H9 (cell line): ENCODE data around the gene PARP8. TPM values are rescaled to one million over a fixed set of nuclear protein-coding genes. Genes with fewer than 3 reads are reported as not detected.

Source experiments
- DNase-seq: peaks from one replicate; pipeline ENCODE4 v3.0.0-alpha.2; 2017
- H2AFZ ChIP-seq: one replicate; pipeline ENCODE4 v1.6.1; 2013; ENCODE audit warnings: mild to moderate bottlenecking, low read length, control low read depth, moderate library complexity
- H2AK5ac ChIP-seq: 2 replicates; pipeline ENCODE4 v1.6.1; 2013; ENCODE audit warnings: low read length, control low read depth, mixed read lengths; ENCODE audit not compliant: insufficient read length
- H2BK120ac ChIP-seq: one replicate; pipeline ENCODE4 v1.6.1; 2013; ENCODE audit warnings: low read depth, mild to moderate bottlenecking, low read length, control low read depth, inconsistent platforms; ENCODE audit not compliant: poor library complexity, severe bottlenecking
- H2BK12ac ChIP-seq: 2 replicates; pipeline ENCODE4 v1.6.1; 2013; ENCODE audit warnings: low read length, control low read depth, mixed read lengths, low read depth; ENCODE audit not compliant: insufficient read length
- H2BK15ac ChIP-seq: 2 replicates; pipeline ENCODE4 v1.6.1; 2013; ENCODE audit warnings: low read depth, low read length, control low read depth
- H2BK20ac ChIP-seq: one replicate; pipeline ENCODE4 v1.6.1; 2013; ENCODE audit warnings: low read depth, mild to moderate bottlenecking, low read length, control low read depth, inconsistent platforms; ENCODE audit not compliant: poor library complexity, severe bottlenecking
- H2BK5ac ChIP-seq: 2 replicates; pipeline ENCODE4 v1.6.1; 2013; ENCODE audit warnings: low read length, control low read depth, mixed read lengths; ENCODE audit not compliant: insufficient read length
- H3K14ac ChIP-seq: 2 replicates; pipeline ENCODE4 v1.6.1; 2013; ENCODE audit warnings: low read length, control low read depth; ENCODE audit not compliant: insufficient read depth
- H3K18ac ChIP-seq: 2 replicates; pipeline ENCODE4 v1.6.1; 2013; ENCODE audit warnings: low read depth, mild to moderate bottlenecking, mixed read lengths, low read length, control low read depth; ENCODE audit not compliant: insufficient read length
- H3K23ac ChIP-seq: 2 replicates; pipeline ENCODE4 v1.6.1; 2013; ENCODE audit warnings: low read length, control low read depth, mixed read lengths, low read depth; ENCODE audit not compliant: insufficient read length
- H3K23me2 ChIP-seq: 2 replicates; pipeline ENCODE4 v1.6.1; 2013; ENCODE audit warnings: low read depth, mild to moderate bottlenecking, mixed read lengths, low read length, control low read depth; ENCODE audit not compliant: insufficient read length, poor library complexity, severe bottlenecking
- H3K27ac ChIP-seq: 2 replicates; pipeline ENCODE4 v1.5.1; 2013; ENCODE audit warnings: low read length, control low read depth, mixed read lengths, low read depth; ENCODE audit not compliant: insufficient read length
- H3K27me3 ChIP-seq: 2 replicates; pipeline ENCODE4 v1.6.1; 2013; ENCODE audit warnings: low read length, control low read depth, inconsistent platforms; ENCODE audit not compliant: insufficient read depth
- H3K4ac ChIP-seq: 2 replicates; pipeline ENCODE4 v1.6.1; 2013; ENCODE audit warnings: low read depth, mild to moderate bottlenecking, control low read depth, inconsistent platforms, low read length, moderate library complexity
- H3K4me1 ChIP-seq: 2 replicates; pipeline ENCODE4 v1.6.1; 2013; ENCODE audit warnings: low read length, control low read depth, inconsistent platforms; ENCODE audit not compliant: insufficient read depth
- H3K4me2 ChIP-seq: 2 replicates; pipeline ENCODE4 v1.6.1; 2013; ENCODE audit warnings: low read length, control low read depth, mixed read lengths; ENCODE audit not compliant: insufficient read length, insufficient read depth
- H3K56ac ChIP-seq: 2 replicates; pipeline ENCODE4 v1.6.1; 2013; ENCODE audit warnings: low read depth, mild to moderate bottlenecking, mixed read lengths, low read length, control low read depth; ENCODE audit not compliant: insufficient read length
- H3K79me1 ChIP-seq: 2 replicates; pipeline ENCODE4 v1.6.1; 2013; ENCODE audit warnings: low read depth, mild to moderate bottlenecking, moderate library complexity, low read length, control low read depth, inconsistent platforms; ENCODE audit not compliant: insufficient read depth, poor library complexity, severe bottlenecking
- H3K79me2 ChIP-seq: 2 replicates; pipeline ENCODE4 v1.6.1; 2013; ENCODE audit warnings: low read length, control low read depth, inconsistent platforms; ENCODE audit not compliant: insufficient read depth
- H3K9ac ChIP-seq: 2 replicates; pipeline ENCODE4 v1.6.1; 2013; ENCODE audit warnings: low read length, control low read depth, mixed read lengths; ENCODE audit not compliant: insufficient read length; ENCODE audit errors: extremely low read depth
- H3K9me3 ChIP-seq: one replicate; pipeline ENCODE4 v1.6.1; 2013; ENCODE audit warnings: low read depth, low read length, inconsistent platforms; ENCODE audit not compliant: control insufficient read depth
- H3T11ph ChIP-seq: one replicate; pipeline ENCODE4 v1.6.1; 2013; ENCODE audit warnings: mild to moderate bottlenecking, low read length, control low read depth, inconsistent platforms
- H4K20me1 ChIP-seq: one replicate; pipeline ENCODE4 v1.6.1; 2013; ENCODE audit not compliant: control insufficient read depth, insufficient read length, insufficient read depth
- H4K5ac ChIP-seq: 2 replicates; pipeline ENCODE4 v1.6.1; 2013; ENCODE audit warnings: low read depth, mild to moderate bottlenecking, mixed read lengths, low read length, control low read depth; ENCODE audit not compliant: insufficient read length
- H4K8ac ChIP-seq: replicated peaks from 2 replicates; pipeline ENCODE4 v1.6.1; 2013; ENCODE audit warnings: low read length, control low read depth, mixed read lengths, low read depth; ENCODE audit not compliant: insufficient read length
- H4K91ac ChIP-seq: 2 replicates; pipeline ENCODE4 v1.6.1; 2013; ENCODE audit warnings: low read depth, mild to moderate bottlenecking, moderate library complexity, mixed read lengths, low read length, control low read depth; ENCODE audit not compliant: insufficient read length
- H3K27ac Mint-ChIP-seq, 3 experiments: 2 replicates in 2 of 3; 3 replicates in 1 of 3; pipeline ENCODE4 v1.8.0; 2020 to 2021; ENCODE audit warnings: mixed read lengths in 3 of 3, mild to moderate bottlenecking in 1 of 3, moderate library complexity in 1 of 3
- H3K27me3 Mint-ChIP-seq: 2 replicates; pipeline ENCODE4 v1.8.0; 2021; ENCODE audit warnings: low read depth, mild to moderate bottlenecking, moderate library complexity, mixed read lengths
- H3K36me3 Mint-ChIP-seq, 3 experiments: 2 replicates in 2 of 3; 3 replicates in 1 of 3; pipeline ENCODE4 v1.8.0; 2020 to 2021; ENCODE audit warnings: low read depth in 3 of 3, mixed read lengths in 3 of 3; ENCODE audit not compliant: insufficient read depth in 1 of 3
- H3K4me1 Mint-ChIP-seq, 2 experiments: 2 replicates each; pipeline ENCODE4 v1.8.0; 2020; ENCODE audit warnings: mixed read lengths in 2 of 2
- H3K4me3 Mint-ChIP-seq, 2 experiments: 2 replicates in 1 of 2; 3 replicates in 1 of 2; pipeline ENCODE4 v1.8.0; 2020 to 2021; ENCODE audit warnings: mild to moderate bottlenecking in 2 of 2, mixed read lengths in 2 of 2, moderate library complexity in 1 of 2
- H3K9me3 Mint-ChIP-seq, 2 experiments: 2 replicates in 1 of 2; 3 replicates in 1 of 2; pipeline ENCODE4 v1.8.0; 2020; ENCODE audit warnings: mild to moderate bottlenecking in 2 of 2, mixed read lengths in 2 of 2, moderate library complexity in 1 of 2
- WGBS: extraction: QIAGEN DNeasy Blood & Tissue Kit; methylation state at CpG from one replicate; pipeline ENCODE4 v1.1.7; 2013; ENCODE audit warnings: missing lambda C conversion rate, low lambda C conversion rate, mixed read lengths; ENCODE audit not compliant: insufficient read length; ENCODE audit errors: extremely low coverage; 5-methylcytosine and 5-hydroxymethylcytosine counted together
- total RNA-seq: library from RNA; stranded (reverse); gene quantifications from 2 replicates; pipeline ENCODE4 v1.2.1, GENCODE V29; 2021
- TF ChIP-seq, protein P1 (sequence below): fragments of 200-600 bp; sonication (generic); conservative IDR thresholded peaks from 3 replicates; pipeline ENCODE4 v1.8.0; 2021; ENCODE audit warnings: antibody characterized with exemption, mild to moderate bottlenecking

The PARP8 gene
- total RNA-seq, 1 experiment from 2014 or later, result 34.0 TPM

DNA sequence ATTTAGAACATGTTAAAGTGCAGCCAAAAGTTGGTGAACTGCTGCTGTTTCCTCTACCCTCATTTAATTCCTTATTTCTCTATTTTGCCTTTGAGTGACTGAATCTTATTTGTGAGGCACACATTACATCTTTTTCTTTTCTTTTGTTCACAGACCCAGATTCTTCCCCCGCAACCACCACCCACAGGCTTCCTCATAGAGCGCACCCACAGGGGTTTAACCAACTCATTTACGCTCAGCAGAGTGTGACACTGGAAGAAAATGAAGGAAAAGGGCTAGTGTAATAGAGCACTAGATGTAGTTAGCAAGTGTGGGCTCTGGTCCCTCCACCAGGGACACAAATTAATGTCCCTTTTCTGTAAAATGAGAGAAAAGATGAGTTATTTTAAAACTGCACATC is 200.7 kb downstream of the PARP8 start:
- no CpG with 5 or more reads among the region's 3 CpGs for WGBS
- Histone ChIP-seq H3K4me2 (no peak overlapping the region), H2BK5ac (no peak overlapping the region), H4K8ac (no peak overlapping the region), H3K9me3 (no peaks in the 10 kb centered on the region), H3K14ac (no peak overlapping the region), H3K4me1 (no peaks in the 10 kb centered on the region), H3K56ac (no peak overlapping the region), H2BK15ac (no peak overlapping the region), H2BK20ac (no peak overlapping the region), H4K91ac (no peak overlapping the region), H3K18ac (no peak overlapping the region), H2BK12ac (no peak overlapping the region), H3K23ac (no peak overlapping the region), H3T11ph (no peak overlapping the region), H4K5ac (no peak overlapping the region), H3K4ac (no peak overlapping the region), H2BK120ac (no peak overlapping the region), H3K27me3 (no peaks in the 10 kb centered on the region), H3K23me2 (no peaks in the 10 kb centered on the region), H2AK5ac (no peak overlapping the region), H2AFZ (no peak overlapping the region), H3K9ac (no peak overlapping the region), H3K79me1 (no peaks in the 10 kb centered on the region), H4K20me1 (no peaks in the 10 kb centered on the region), H3K27ac (no peak overlapping the region), H3K79me2 (no peaks in the 10 kb centered on the region)
- Mint-ChIP-seq H3K9me3 (no peaks in the 10 kb centered on the region; a peak in 1 of 5 replicates), H3K4me1 (peaks cover 8% of the 10 kb centered on the region in 2 experiments), H3K36me3 (no peaks in the 10 kb centered on the region), H3K4me3 (no peak overlapping the region; a peak in 1 of 5 replicates), H3K27me3 (no peaks in the 10 kb centered on the region), H3K27ac (no peak overlapping the region)
- TF ChIP-seq, protein P1, sequence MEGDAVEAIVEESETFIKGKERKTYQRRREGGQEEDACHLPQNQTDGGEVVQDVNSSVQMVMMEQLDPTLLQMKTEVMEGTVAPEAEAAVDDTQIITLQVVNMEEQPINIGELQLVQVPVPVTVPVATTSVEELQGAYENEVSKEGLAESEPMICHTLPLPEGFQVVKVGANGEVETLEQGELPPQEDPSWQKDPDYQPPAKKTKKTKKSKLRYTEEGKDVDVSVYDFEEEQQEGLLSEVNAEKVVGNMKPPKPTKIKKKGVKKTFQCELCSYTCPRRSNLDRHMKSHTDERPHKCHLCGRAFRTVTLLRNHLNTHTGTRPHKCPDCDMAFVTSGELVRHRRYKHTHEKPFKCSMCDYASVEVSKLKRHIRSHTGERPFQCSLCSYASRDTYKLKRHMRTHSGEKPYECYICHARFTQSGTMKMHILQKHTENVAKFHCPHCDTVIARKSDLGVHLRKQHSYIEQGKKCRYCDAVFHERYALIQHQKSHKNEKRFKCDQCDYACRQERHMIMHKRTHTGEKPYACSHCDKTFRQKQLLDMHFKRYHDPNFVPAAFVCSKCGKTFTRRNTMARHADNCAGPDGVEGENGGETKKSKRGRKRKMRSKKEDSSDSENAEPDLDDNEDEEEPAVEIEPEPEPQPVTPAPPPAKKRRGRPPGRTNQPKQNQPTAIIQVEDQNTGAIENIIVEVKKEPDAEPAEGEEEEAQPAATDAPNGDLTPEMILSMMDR, result no peak; the same call in 2 of the 3 replicates
- no peak for DNase-seq
